Measurements from ENCODE around the gene LMLN. TPM values are rescaled to one million over a fixed set of nuclear protein-coding genes. Genes with fewer than 3 reads are reported as not detected.
"Not testable (repeated sequence)": the region's sequence is repeated elsewhere in the genome, so short reads cannot be mapped to it uniquely, and the experiment has no call there.

Gene LMLN
- total RNA-seq, 1 donor from 2014 or later = 0.32 TPM

DNA sequence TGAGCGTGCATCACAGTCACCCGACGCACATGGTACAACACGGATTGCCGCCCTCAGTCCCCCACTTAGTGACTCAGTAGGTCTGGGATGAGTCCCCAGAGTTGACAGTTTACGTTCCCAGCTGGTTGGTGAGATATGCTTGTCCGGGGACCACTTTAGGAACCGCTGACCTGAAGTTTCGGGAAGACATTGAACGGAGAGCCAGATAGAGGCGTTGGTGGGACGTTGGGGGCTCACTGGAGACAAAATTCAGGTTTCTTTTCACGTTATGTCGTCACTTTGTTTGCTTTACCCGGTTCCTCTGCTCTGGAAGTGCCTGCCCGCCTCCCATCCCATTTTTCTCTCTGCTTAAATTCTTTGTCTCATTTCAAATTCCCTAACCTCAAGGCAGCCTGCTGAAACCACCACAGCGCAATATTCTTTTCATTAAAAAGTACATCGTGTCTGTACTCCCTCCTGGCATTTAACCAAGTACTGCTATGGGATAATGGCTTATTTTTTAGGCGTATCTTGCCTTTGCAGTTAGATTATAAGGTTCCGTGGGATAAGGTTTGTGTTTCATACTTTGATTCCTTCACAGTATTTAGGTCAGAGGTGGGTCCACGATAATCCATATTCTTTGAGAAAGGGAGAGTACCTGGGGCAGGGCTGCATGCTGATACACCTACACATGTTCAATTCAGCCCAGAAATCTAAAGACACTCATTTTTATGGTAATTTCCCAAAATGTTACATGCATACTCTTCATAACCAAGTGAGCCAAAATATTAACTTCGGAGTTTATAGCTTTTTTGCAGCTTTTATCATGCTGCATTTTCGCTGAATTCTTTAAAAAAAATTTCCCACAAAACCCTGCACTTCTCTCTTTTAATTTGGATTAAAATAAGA, 921 bp downstream of the LMLN start:
- intact Hi-C loops (cut with DNase I) = loop anchor here (1.0 kb wide), 1 partner anchor 11 kb away; the partner anchor contains the start of gene RPL35A
- Histone ChIP-seq H3K9me3 (no peaks in the 10 kb centered on the region), H3K4me3 (peak overlapping the region; percentile 66 to 88), H3K27ac (peak overlapping the region; percentile 75 to 82), H3K4me1 (peaks cover 0 to 9% of the 10 kb centered on the region in 2 donors), H3K27me3 (no peaks in the 10 kb centered on the region), H3K36me3 (peaks cover 5 to 8% of the 10 kb centered on the region in 2 donors)
- peak in 1 of 2 donors; percentile 70 for DNase-seq (ENCODE audit: low spot score in 2 of 2)
- TF ChIP-seq, protein P1, sequence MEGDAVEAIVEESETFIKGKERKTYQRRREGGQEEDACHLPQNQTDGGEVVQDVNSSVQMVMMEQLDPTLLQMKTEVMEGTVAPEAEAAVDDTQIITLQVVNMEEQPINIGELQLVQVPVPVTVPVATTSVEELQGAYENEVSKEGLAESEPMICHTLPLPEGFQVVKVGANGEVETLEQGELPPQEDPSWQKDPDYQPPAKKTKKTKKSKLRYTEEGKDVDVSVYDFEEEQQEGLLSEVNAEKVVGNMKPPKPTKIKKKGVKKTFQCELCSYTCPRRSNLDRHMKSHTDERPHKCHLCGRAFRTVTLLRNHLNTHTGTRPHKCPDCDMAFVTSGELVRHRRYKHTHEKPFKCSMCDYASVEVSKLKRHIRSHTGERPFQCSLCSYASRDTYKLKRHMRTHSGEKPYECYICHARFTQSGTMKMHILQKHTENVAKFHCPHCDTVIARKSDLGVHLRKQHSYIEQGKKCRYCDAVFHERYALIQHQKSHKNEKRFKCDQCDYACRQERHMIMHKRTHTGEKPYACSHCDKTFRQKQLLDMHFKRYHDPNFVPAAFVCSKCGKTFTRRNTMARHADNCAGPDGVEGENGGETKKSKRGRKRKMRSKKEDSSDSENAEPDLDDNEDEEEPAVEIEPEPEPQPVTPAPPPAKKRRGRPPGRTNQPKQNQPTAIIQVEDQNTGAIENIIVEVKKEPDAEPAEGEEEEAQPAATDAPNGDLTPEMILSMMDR (IDR thresholded peaks at IDR 0.05) = no peak

DNA sequence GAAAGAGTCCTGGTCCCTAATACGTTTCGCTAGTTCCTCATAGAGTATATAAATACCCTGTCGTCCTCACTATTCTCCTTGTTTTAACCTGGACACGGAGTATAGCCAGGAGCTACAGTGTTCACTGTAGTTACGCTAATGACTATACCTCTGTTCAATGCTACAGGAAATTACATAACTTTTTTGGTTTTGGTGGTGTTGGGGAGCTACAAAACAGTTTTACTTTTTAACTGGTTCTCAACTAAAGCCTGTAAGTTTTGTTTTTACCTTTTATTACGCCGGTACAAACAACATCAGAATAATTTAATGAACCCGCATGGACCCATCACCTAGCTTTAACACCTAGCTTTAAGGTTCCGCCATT, 1.5 kb downstream of the LMLN start:
- intact Hi-C loops (cut with DNase I) = no loop called here
- DNase-seq (ENCODE audit: low spot score in 2 of 2) = no peak
- H3K27ac ChIP-seq = no peak overlapping the region
- peak overlapping the region in 1 of 2 donors; percentile 88 for H3K4me3 ChIP-seq
- H3K9me3 ChIP-seq = no peaks in the 10 kb centered on the region
- TF ChIP-seq, protein P1 (IDR thresholded peaks at IDR 0.05) = no peak
- no peaks in the 10 kb centered on the region for H3K27me3 ChIP-seq
- H3K36me3 ChIP-seq = peaks cover 1 to 2% of the 10 kb centered on the region in 2 donors
- H3K4me1 ChIP-seq = peaks cover 0 to 9% of the 10 kb centered on the region in 2 donors

DNA sequence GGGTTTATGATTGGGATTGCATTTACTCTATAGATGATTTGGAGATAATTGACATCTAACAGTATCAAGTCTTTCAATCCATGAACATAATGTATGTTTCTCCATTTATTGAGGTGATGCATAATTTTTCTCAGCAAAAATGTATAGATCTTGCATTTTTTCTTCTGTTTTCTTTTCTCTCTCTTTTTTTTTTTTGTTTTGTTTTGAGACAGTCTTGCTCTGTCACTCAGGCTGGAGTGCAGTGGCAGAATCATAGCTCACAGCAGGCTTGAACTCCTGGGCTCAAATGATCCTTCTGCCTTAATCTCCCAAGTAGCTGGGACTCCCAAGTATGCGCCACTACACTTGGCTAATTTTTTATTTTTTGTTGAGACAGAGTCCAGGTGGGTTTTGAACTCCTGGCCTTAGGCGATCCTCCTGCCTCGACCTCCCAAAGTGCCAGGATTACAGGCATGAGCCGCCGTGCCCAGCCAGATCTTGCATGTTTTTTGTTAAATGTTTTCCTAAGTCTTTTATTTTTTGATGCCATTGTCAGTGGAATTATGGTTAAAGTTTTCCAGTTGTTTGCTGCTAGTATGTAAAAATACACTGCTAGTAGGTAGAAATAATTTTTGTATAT, 3.1 kb downstream of the LMLN start:
- H3K27me3 ChIP-seq = no peaks in the 10 kb centered on the region
- peaks cover 0 to 9% of the 10 kb centered on the region in 2 donors for H3K4me1 ChIP-seq
- H3K9me3 ChIP-seq = no peaks in the 10 kb centered on the region
- H3K36me3 ChIP-seq = no peaks in the 10 kb centered on the region
- intact Hi-C loops (cut with DNase I) = no loop called here
- H3K4me3 ChIP-seq = no peak overlapping the region
- no peak overlapping the region for H3K27ac ChIP-seq
- TF ChIP-seq, protein P1 (IDR thresholded peaks at IDR 0.05) = no peak
- DNase-seq (ENCODE audit: low spot score in 2 of 2) = no peak

DNA sequence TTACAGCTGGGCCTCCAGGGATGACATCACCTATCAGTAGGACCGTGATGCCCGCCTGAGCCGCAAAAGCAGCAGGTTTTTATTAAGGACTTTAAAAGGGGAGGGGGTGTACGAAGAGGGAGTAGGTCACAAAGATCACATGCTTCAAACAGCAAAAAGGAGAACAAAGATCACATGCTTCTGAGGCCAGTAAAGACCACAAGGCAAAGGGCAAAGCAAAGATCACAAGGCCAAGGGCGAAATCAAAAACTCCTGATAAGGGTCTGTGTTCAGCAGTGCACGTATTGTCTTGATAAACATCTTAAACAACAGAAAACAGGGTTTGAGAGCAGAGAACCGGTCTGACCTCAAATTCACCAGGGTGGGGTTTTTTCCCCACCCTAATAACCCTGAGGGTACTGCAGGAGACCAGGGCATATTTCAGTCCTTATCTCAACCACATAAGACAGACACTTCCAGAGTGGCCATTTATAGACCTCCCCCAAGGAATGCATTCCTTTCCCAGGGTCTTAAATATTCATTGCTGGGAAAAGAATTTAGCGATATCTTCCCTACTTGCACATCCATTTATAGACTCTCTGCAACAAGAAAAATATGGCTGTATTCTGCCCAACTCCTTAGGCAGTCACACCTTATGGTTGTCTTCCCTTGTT, 7.4 kb downstream of the LMLN start:
- H3K4me1 ChIP-seq; H3K27ac ChIP-seq; H3K9me3 ChIP-seq; H3K36me3 ChIP-seq; intact Hi-C loops (cut with DNase I); DNase-seq (ENCODE audit: low spot score in 2 of 2); H3K27me3 ChIP-seq; H3K4me3 ChIP-seq: not testable (repeated sequence)

DNA sequence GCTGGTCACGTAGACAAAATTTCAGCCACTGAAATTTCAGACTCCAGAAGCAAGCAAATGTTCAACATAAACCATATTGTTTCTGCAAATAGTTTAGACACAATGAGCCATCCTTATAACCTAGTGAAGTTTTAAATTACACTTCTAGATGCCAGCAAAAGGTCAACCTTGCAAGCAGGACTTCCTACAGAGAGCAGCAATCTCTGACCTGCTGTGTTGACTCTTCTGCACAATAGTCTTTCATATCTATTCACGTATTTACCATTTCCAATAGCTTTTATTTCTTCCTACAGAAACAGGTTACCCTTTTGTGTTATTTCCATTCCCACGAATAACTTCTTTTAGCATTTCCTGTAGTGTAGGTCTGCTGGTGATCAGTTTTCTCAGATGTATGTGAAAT, 10.6 kb downstream of the LMLN start:
- intact Hi-C loops (cut with DNase I) = no loop called here
- no peak overlapping the region for H3K4me3 ChIP-seq
- H3K36me3 ChIP-seq = no peaks in the 10 kb centered on the region
- no peaks in the 10 kb centered on the region for H3K27me3 ChIP-seq
- no peaks in the 10 kb centered on the region for H3K9me3 ChIP-seq
- no peak overlapping the region for H3K27ac ChIP-seq
- TF ChIP-seq, protein P1 (IDR thresholded peaks at IDR 0.05) = no peak
- no peak for DNase-seq (ENCODE audit: low spot score in 2 of 2)
- H3K4me1 ChIP-seq = no peaks in the 10 kb centered on the region

DNA sequence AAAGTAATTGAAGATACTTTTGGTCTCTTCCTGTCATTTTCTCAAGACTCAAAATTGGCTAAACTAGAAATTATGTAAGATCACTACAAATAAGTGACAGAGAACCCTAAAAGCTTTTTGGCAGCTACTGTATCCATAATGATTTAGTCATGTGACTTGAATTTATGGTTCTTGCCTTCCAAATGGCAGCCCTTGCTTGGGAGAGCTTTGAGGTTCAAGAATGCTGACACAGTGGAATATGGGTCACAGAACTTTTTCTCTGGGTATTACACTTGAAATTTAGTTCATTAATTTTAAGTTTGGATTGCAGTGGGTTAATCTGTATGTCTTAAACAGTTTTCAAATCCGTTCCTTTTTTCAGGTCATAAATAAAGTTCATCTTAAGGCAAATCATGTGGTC, 14.0 kb downstream of the LMLN start:
- DNase-seq (ENCODE audit: low spot score in 2 of 2) = no peak
- Histone ChIP-seq H3K27me3 (no peaks in the 10 kb centered on the region), H3K27ac (no peak overlapping the region), H3K4me3 (no peak overlapping the region), H3K4me1 (no peaks in the 10 kb centered on the region), H3K36me3 (peaks cover 0 to 12% of the 10 kb centered on the region in 2 donors), H3K9me3 (no peaks in the 10 kb centered on the region)
- TF ChIP-seq, protein P1 (IDR thresholded peaks at IDR 0.05) = no peak
- intact Hi-C loops (cut with DNase I) = no loop called here

All from ascending aorta (tissue), 2 donors.